Thoracic aorta (tissue), 2 donors: Measurements from ENCODE around the gene LEF1. TPM values are rescaled to one million over a fixed set of nuclear protein-coding genes. Genes with fewer than 3 reads are reported as not detected.

ENCODE experiments used
- ATAC-seq: fragments of 150-250 bp; one replicate; pipeline ENCODE4 v1.8.0; 2017; ENCODE audit warnings: low read depth; ENCODE audit not compliant: insufficient number of reproducible peaks, low FRiP score
- DNase-seq: peaks from one replicate; pipeline ENCODE4 v3.0.0-alpha.2; 2020; ENCODE audit warnings: low spot score
- H3K27ac ChIP-seq, 2 donors: fragments of 200-600 bp; sonication (generic); 1 replicate in 1 of 2; 2 replicates in 1 of 2; pipeline ENCODE4 v1.5.1; 2016; ENCODE audit warnings: mild to moderate bottlenecking in 2 of 2, moderate library complexity in 2 of 2
- H3K27me3 ChIP-seq: fragments of 200-600 bp; sonication (generic); replicated peaks from 2 replicates; pipeline ENCODE4 v1.6.0; 2016; ENCODE audit warnings: mild to moderate bottlenecking; ENCODE audit not compliant: insufficient read depth
- H3K36me3 ChIP-seq: fragments of 200-600 bp; sonication (generic); one replicate; pipeline ENCODE4 v1.5.1; 2016
- H3K4me1 ChIP-seq, 2 donors: fragments of 200-600 bp; sonication (generic); 1 replicate in 1 of 2; 2 replicates in 1 of 2; pipeline versions ENCODE4 v1.5.1 to v1.6.0; 2016; ENCODE audit warnings: low read depth in 2 of 2, mild to moderate bottlenecking in 1 of 2; ENCODE audit not compliant: control insufficient read depth in 1 of 2
- H3K4me3 ChIP-seq: fragments of 200-600 bp; sonication (generic); 2 replicates; pipeline ENCODE4 v1.5.1; 2016; ENCODE audit warnings: mild to moderate bottlenecking
- H3K9me3 ChIP-seq: fragments of 200-600 bp; sonication (generic); 2 replicates; pipeline ENCODE4 v1.5.1; 2016
- total RNA-seq, 2 donors: library from RNA; depleted of rRNA; stranded (reverse); fragments of >200 nt; gene quantifications; one replicate each; pipeline versions ENCODE4 v1.1.0 to v1.2.3, GENCODE V29; 2016
- TF ChIP-seq, protein P1 (sequence below): fragments of 200-600 bp; sonication (generic); IDR thresholded peaks from one replicate; pipeline ENCODE4 v1.5.1; 2019; ENCODE audit warnings: antibody characterized with exemption

Gene LEF1
- total RNA-seq, 2 donors from 2014 or later: 0.54 to 3.2 TPM

DNA sequence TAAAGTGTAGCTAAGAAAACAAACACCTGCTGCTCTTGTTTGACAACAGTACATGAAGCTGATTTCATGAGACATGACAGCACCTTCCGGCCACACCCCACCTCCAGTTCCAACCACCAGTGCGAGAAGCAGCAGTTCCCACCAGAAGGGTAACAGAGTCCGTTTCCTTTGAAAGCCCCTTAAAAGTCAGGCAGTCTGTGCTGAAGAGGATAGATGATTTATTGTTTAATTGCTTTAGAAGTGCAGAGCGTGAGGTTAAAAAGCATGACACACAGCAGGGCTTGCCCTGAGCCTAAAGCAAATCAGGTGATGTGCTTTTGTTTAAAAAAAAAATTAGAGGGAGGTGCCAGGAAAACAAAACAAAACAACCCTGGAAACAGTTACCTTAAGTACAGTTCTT lies 96.4 kb downstream of the LEF1 start:
- ATAC-seq (no peak), DNase-seq (no peak)
- Histone ChIP-seq H3K4me1 (no peaks in the 10 kb centered on the region), H3K9me3 (no peaks in the 10 kb centered on the region), H3K4me3 (no peak overlapping the region), H3K27me3 (no peaks in the 10 kb centered on the region), H3K27ac (no peak overlapping the region), H3K36me3 (no peaks in the 10 kb centered on the region)
- TF ChIP-seq, protein P1, sequence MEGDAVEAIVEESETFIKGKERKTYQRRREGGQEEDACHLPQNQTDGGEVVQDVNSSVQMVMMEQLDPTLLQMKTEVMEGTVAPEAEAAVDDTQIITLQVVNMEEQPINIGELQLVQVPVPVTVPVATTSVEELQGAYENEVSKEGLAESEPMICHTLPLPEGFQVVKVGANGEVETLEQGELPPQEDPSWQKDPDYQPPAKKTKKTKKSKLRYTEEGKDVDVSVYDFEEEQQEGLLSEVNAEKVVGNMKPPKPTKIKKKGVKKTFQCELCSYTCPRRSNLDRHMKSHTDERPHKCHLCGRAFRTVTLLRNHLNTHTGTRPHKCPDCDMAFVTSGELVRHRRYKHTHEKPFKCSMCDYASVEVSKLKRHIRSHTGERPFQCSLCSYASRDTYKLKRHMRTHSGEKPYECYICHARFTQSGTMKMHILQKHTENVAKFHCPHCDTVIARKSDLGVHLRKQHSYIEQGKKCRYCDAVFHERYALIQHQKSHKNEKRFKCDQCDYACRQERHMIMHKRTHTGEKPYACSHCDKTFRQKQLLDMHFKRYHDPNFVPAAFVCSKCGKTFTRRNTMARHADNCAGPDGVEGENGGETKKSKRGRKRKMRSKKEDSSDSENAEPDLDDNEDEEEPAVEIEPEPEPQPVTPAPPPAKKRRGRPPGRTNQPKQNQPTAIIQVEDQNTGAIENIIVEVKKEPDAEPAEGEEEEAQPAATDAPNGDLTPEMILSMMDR: no peak

DNA sequence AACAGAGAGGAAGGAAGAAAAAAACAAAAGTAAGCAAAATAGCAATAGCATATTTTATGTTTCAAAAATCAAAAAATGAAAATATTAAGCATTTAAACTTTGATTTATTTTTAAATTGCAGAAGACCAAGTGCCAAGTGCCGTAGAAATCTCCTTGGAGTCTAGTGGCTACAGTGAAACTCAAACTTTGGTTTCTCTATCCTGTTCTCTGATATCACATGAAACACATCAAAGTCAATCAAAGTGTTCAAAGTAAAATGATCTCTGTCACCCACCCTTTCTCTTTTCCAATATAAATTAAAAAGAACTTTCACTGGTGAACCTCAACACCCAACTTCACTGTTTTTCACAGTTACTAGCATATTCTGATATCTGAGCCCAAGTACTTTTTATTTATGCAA lies 98.0 kb downstream of the LEF1 start:
- Histone ChIP-seq H3K36me3 (no peaks in the 10 kb centered on the region), H3K4me3 (no peak overlapping the region), H3K27me3 (no peaks in the 10 kb centered on the region), H3K4me1 (no peaks in the 10 kb centered on the region), H3K9me3 (no peaks in the 10 kb centered on the region), H3K27ac (no peak overlapping the region)
- TF ChIP-seq, protein P1: no peak
- no peak for DNase-seq
- ATAC-seq: no peak

DNA sequence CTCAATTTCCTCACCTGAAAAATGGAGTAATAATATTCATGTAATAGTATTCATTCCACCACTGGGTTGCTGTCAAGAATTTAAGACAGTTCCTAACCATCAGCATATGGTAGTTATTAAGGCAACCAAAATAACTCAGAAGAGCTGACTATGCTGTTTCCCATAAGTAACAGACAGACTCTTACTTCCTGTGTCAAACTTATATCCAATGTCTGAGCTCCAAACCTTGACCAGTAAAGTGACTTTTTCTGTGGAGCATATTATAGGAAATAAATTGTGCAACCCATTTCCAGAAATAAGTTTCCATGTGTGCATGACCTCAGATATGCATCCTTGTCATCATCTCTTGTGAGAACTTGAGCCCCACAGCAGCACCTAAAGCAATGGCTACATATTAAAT lies 100.3 kb downstream of the LEF1 start:
- no peak overlapping the region for H3K4me3 ChIP-seq
- no peaks in the 10 kb centered on the region for H3K4me1 ChIP-seq
- H3K9me3 ChIP-seq: no peaks in the 10 kb centered on the region
- no peaks in the 10 kb centered on the region for H3K27me3 ChIP-seq
- H3K36me3 ChIP-seq: no peaks in the 10 kb centered on the region
- H3K27ac ChIP-seq: no peak overlapping the region
- DNase-seq: no peak
- ATAC-seq: no peak
- TF ChIP-seq, protein P1: no peak

DNA sequence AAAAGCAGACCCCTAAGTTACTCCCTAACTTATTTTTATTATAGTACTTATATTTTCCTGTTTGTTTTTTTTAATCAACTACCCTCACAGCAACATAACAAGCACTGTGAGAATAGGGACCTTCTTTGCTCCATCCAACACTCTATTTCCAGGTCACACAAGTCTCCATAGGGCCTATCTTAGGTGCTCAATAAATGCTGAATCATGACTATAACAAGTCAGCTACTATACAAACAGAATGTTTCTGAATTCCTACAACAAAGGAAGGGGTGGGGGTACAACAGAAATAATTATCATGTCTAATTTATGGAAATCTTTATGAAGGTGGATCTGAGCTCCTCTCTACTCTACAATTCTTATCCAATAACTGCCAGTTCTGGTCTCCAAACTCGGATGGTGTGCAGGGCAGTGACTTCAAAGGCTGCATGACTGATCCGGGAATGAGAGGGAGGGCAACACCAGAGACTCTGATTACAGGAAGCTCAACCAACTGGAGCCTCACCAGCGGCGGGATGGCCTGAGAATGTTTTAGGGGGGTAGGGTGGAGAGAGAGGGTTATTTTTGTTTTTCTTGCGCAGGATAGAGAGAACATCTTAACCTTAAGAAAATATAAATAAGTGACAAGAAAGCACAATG lies 107.9 kb downstream of the LEF1 start:
- DNase-seq: no peak

DNA sequence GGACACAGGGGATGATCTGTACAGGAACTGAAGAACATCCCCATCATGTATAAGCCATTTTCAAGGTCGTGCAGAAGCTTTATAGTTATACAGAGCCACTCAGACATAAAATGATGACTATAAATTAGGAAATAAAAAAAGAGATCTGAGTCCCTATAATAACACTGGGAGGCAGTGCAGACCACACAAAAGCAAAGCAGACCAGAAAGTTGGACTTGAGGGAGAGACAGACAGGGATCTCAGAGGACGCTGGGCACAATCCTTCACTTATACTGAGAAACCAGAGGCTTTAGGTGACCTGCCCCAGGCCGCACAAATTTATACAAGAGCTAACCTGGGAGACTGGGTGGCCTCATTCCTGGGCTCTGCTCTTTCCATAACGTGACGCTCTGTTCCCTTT lies 108.6 kb downstream of the LEF1 start:
- Histone ChIP-seq H3K4me3 (no peak overlapping the region), H3K9me3 (no peaks in the 10 kb centered on the region), H3K27me3 (no peaks in the 10 kb centered on the region), H3K4me1 (no peaks in the 10 kb centered on the region), H3K36me3 (no peaks in the 10 kb centered on the region), H3K27ac (no peak overlapping the region)
- TF ChIP-seq, protein P1: no peak
- DNase-seq (no peak), ATAC-seq (no peak)

More for the DNA sequence above, 107.9 kb downstream of the LEF1 start:
- Histone ChIP-seq H3K4me3 (no peak overlapping the region), H3K9me3 (no peaks in the 10 kb centered on the region), H3K27ac (no peak overlapping the region), H3K27me3 (no peaks in the 10 kb centered on the region), H3K36me3 (no peaks in the 10 kb centered on the region), H3K4me1 (no peaks in the 10 kb centered on the region)
- TF ChIP-seq, protein P1: no peak
- ATAC-seq: no peak
